Central memory CD8-positive, alpha-beta T cell (primary cell): Measurements from ENCODE around the gene MCMBP.
"Not testable (repeated sequence)": the region's sequence is repeated elsewhere in the genome, so short reads cannot be mapped to it uniquely, and the experiment has no call there.

Experiments
- ATAC-seq: fragments of 150-1000 bp; cut with Tn5 transposase; replicated peaks from 2 replicates; pipeline ENCODE4 v1.10.0; 2022; ENCODE audit warnings: mild to moderate bottlenecking, moderate FRiP score, moderate number of reproducible peaks; ENCODE audit not compliant: poor library complexity, severe bottlenecking; ENCODE audit errors: extremely low read depth
- DNase-seq, 2 donors: peaks; one replicate each; pipeline ENCODE4 v3.0.0; 2021; ENCODE audit warnings: low spot score in 2 of 2
- H3K27ac Mint-ChIP-seq: one replicate; pipeline ENCODE4 v1.8.0; 2022; ENCODE audit warnings: low read depth, mild to moderate bottlenecking, moderate library complexity, mixed read lengths
- H3K27me3 Mint-ChIP-seq: one replicate; pipeline ENCODE4 v1.8.0; 2022; ENCODE audit warnings: mixed read lengths
- H3K36me3 Mint-ChIP-seq: one replicate; pipeline ENCODE4 v1.8.0; 2022; ENCODE audit warnings: mild to moderate bottlenecking, moderate library complexity, mixed read lengths; ENCODE audit not compliant: insufficient read depth
- H3K4me1 Mint-ChIP-seq: one replicate; pipeline ENCODE4 v1.8.0; 2022; ENCODE audit warnings: mixed read lengths
- H3K4me3 Mint-ChIP-seq: one replicate; pipeline ENCODE4 v1.8.0; 2022; ENCODE audit warnings: mild to moderate bottlenecking, moderate library complexity, mixed read lengths
- H3K9me3 Mint-ChIP-seq: one replicate; pipeline ENCODE4 v1.8.0; 2022; ENCODE audit warnings: mixed read lengths

Gene MCMBP

GRCh38 chr10:119872610-119872859 is at the start of gene MCMBP:
Gene MCMBP, minus strand, starts transcription at chr10:119872843. Its CDS starts 259 bp downstream, at chr10:119872584.
- H3K36me3 Mint-ChIP-seq: peaks cover 12% of the 10 kb centered on the region
- no peak for ATAC-seq

GRCh38 chr10:119919826-119920225 is 47.2 kb upstream of the MCMBP start:
- DNase-seq (no peak), ATAC-seq (no peak)
- Mint-ChIP-seq H3K4me1 (peaks cover 8% of the 10 kb centered on the region), H3K4me3 (no peak overlapping the region), H3K9me3 (no peaks in the 10 kb centered on the region), H3K27me3 (no peaks in the 10 kb centered on the region), H3K36me3 (peaks cover 55% of the 10 kb centered on the region), H3K27ac (no peak overlapping the region)

More at GRCh38 chr10:119872610-119872859, at the start of gene MCMBP:
- peaks cover 42% of the 10 kb centered on the region for H3K4me1 Mint-ChIP-seq
- peak within 1 kb of the TSS; percentile 83 for H3K4me3 Mint-ChIP-seq
- no peaks in the 10 kb centered on the region for H3K9me3 Mint-ChIP-seq
- H3K27me3 Mint-ChIP-seq: no peaks in the 10 kb centered on the region
- DNase-seq: no peak
- H3K27ac Mint-ChIP-seq: peak within 1 kb of the TSS; percentile 82

- Mint-ChIP-seq H3K27ac (no peak overlapping the region), H3K27me3 (no peaks in the 10 kb centered on the region), H3K9me3 (no peaks in the 10 kb centered on the region), H3K4me3 (no peak overlapping the region), H3K36me3 (peaks cover 57% of the 10 kb centered on the region), H3K4me1 (peaks cover 8% of the 10 kb centered on the region)
- ATAC-seq (no peak), DNase-seq (no peak)
Observed at GRCh38 chr10:119919271-119919670, 46.6 kb upstream of the MCMBP start.

GRCh38 chr10:119917777-119918176 is 45.1 kb upstream of the MCMBP start:
- H3K36me3 Mint-ChIP-seq: peaks cover 59% of the 10 kb centered on the region

GRCh38 chr10:119910689-119911088 is 38.0 kb upstream of the MCMBP start:
- Mint-ChIP-seq H3K27ac (no peak overlapping the region), H3K36me3 (peaks cover 41% of the 10 kb centered on the region), H3K9me3 (no peaks in the 10 kb centered on the region), H3K4me1 (peaks cover 6% of the 10 kb centered on the region), H3K4me3 (no peak overlapping the region), H3K27me3 (no peaks in the 10 kb centered on the region)
- no peak for DNase-seq
- no peak for ATAC-seq

More at GRCh38 chr10:119917777-119918176, 45.1 kb upstream of the MCMBP start:
- no peak overlapping the region for H3K4me3 Mint-ChIP-seq
- H3K9me3 Mint-ChIP-seq: no peaks in the 10 kb centered on the region
- H3K27ac Mint-ChIP-seq: no peak overlapping the region
- H3K4me1 Mint-ChIP-seq: peaks cover 12% of the 10 kb centered on the region
- ATAC-seq (no peak), DNase-seq (no peak)
- no peaks in the 10 kb centered on the region for H3K27me3 Mint-ChIP-seq

- ATAC-seq (no peak), DNase-seq (no peak)
- Mint-ChIP-seq H3K4me3 (no peak overlapping the region), H3K4me1 (peaks cover 5% of the 10 kb centered on the region), H3K27me3 (no peaks in the 10 kb centered on the region), H3K36me3 (peaks cover 45% of the 10 kb centered on the region), H3K9me3 (no peaks in the 10 kb centered on the region), H3K27ac (no peak overlapping the region)
Observed at GRCh38 chr10:119908166-119908565, 35.5 kb upstream of the MCMBP start.

- peaks cover 45% of the 10 kb centered on the region for H3K36me3 Mint-ChIP-seq
Observed at GRCh38 chr10:119907695-119908094, 35.1 kb upstream of the MCMBP start.

GRCh38 chr10:119903946-119904666 is 31.5 kb upstream of the MCMBP start:
- no peak for ATAC-seq
- DNase-seq: no peak
- Mint-ChIP-seq H3K36me3 (peaks cover 40% of the 10 kb centered on the region), H3K4me1 (peaks cover 9% of the 10 kb centered on the region), H3K27me3 (no peaks in the 10 kb centered on the region), H3K9me3 (no peaks in the 10 kb centered on the region), H3K4me3 (no peak overlapping the region), H3K27ac (no peak overlapping the region)

More at GRCh38 chr10:119907695-119908094, 35.1 kb upstream of the MCMBP start:
- not testable (repeated sequence) for H3K4me3 Mint-ChIP-seq, H3K9me3 Mint-ChIP-seq, H3K27me3 Mint-ChIP-seq, ATAC-seq, H3K4me1 Mint-ChIP-seq, H3K27ac Mint-ChIP-seq, DNase-seq

- H3K4me3 Mint-ChIP-seq: no peak overlapping the region
- peak overlapping the region; percentile 68 for H3K27ac Mint-ChIP-seq
- peaks cover 21% of the 10 kb centered on the region for H3K36me3 Mint-ChIP-seq
- ATAC-seq: no peak
- peaks cover 53% of the 10 kb centered on the region for H3K4me1 Mint-ChIP-seq
- H3K27me3 Mint-ChIP-seq: no peaks in the 10 kb centered on the region
- no peaks in the 10 kb centered on the region for H3K9me3 Mint-ChIP-seq
- no peak for DNase-seq
Observed at GRCh38 chr10:119898577-119898976, 25.9 kb upstream of the MCMBP start.

GRCh38 chr10:119896937-119897770 is 24.5 kb upstream of the MCMBP start:
- Mint-ChIP-seq H3K9me3 (no peaks in the 10 kb centered on the region), H3K27ac (no peak overlapping the region), H3K27me3 (no peaks in the 10 kb centered on the region), H3K4me3 (no peak overlapping the region), H3K4me1 (peaks cover 60% of the 10 kb centered on the region), H3K36me3 (peaks cover 21% of the 10 kb centered on the region)
- ATAC-seq: no peak
- no peak for DNase-seq

- DNase-seq (no peak), ATAC-seq (no peak)
- peak overlapping the region; percentile 11 for H3K27ac Mint-ChIP-seq
- no peaks in the 10 kb centered on the region for H3K9me3 Mint-ChIP-seq
- no peaks in the 10 kb centered on the region for H3K27me3 Mint-ChIP-seq
- H3K4me3 Mint-ChIP-seq: no peak overlapping the region
- H3K4me1 Mint-ChIP-seq: peaks cover 62% of the 10 kb centered on the region
- peaks cover 21% of the 10 kb centered on the region for H3K36me3 Mint-ChIP-seq
Observed at GRCh38 chr10:119896061-119896655, 23.5 kb upstream of the MCMBP start.

- no peaks in the 10 kb centered on the region for H3K27me3 Mint-ChIP-seq
- peak overlapping the region; percentile 94 for H3K4me3 Mint-ChIP-seq
- ATAC-seq: no peak
- DNase-seq: no peak
- peaks cover 52% of the 10 kb centered on the region for H3K4me1 Mint-ChIP-seq
- H3K36me3 Mint-ChIP-seq: peaks cover 16% of the 10 kb centered on the region
- H3K27ac Mint-ChIP-seq: peak overlapping the region; percentile 96
- H3K9me3 Mint-ChIP-seq: no peaks in the 10 kb centered on the region
Observed at GRCh38 chr10:119893845-119894427, 21.3 kb upstream of the MCMBP start.
